DMS53 (cell line): ENCODE measurements around the gene TPBG.

ENCODE experiments used
- DNase-seq: peaks from one replicate; lab custom pipeline; 2025; lab: John Stamatoyannopoulos, UW

TPBG gene, protein sequence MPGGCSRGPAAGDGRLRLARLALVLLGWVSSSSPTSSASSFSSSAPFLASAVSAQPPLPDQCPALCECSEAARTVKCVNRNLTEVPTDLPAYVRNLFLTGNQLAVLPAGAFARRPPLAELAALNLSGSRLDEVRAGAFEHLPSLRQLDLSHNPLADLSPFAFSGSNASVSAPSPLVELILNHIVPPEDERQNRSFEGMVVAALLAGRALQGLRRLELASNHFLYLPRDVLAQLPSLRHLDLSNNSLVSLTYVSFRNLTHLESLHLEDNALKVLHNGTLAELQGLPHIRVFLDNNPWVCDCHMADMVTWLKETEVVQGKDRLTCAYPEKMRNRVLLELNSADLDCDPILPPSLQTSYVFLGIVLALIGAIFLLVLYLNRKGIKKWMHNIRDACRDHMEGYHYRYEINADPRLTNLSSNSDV

DNA sequence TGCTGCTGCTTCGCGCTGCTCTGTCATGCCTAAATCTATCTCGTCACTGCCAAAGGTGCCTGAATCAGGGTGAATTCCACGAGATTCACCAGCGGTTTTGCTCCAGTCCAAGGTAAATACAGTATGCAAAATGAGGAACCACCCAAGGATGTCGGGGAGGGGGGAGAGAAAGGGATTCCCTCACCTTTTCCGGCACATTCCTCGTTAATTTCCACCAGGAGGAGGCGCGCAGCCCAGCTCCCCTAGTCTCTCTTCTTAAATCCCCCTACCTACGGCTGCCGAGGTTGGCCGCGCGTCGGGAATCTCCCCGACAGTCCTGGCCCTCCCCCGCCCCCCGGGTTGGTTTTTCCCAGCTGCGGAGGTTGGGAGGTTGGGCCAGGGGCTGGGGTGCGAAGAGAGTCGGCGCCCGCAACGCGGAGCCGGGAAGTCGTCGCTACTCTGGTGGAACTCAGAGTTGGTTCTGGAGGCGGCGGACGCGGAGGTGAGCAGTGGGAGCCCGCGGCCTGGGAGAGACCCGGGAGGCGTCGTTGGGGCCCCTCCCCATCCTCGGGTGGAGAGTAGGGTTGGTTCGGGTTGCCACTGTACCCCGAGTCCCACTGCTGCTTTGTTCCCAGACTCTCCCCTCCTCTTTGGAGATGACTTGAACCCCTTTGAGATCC, at the start of gene TPBG:
Gene TPBG (plus strand): TSS at position 390 of the 659 bp plus-strand sequence. CDS start 1,145 bp downstream, outside the sequence.
- DNase-seq, result peak; percentile 80

DNA sequence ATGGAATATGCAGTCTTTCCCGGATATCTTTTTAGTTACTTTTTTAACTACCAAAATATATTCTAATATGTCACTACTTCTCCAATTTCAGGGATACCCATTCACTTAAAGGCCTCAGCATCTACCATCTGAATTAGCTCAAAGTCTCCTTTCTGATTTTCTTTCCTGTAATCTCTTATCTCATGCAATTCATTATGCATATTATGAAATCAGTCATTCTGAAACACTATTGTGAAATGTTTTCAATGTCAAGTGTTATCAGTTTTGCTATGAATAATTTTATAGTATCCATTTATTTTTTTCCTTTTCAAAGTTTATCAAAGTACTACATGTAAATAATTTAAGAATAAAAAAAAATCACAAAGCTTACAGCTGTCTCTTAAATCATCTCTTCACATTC, 41.2 kb upstream of the TPBG start:
- DNase-seq, result no peak

DNA sequence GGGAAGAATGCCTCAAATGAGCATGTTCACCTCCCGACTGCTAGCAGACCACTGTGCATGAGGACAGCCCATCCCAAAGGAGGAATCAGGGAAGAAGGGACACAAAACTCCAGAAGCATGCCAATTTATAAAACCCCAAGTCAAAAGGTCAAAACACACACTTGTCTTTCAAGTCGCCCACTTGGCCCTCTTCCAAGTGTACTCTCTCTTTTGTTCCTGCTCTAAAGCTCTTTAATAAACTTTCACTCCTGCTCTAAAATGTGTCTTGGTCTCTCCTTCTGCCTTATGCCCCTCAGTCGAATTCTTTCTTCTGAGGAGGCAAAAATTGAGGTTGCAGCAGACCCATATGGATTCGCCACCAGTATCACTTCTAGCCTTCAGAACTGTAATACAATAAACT, 33.9 kb upstream of the TPBG start:
- DNase-seq, result no peak

DNA sequence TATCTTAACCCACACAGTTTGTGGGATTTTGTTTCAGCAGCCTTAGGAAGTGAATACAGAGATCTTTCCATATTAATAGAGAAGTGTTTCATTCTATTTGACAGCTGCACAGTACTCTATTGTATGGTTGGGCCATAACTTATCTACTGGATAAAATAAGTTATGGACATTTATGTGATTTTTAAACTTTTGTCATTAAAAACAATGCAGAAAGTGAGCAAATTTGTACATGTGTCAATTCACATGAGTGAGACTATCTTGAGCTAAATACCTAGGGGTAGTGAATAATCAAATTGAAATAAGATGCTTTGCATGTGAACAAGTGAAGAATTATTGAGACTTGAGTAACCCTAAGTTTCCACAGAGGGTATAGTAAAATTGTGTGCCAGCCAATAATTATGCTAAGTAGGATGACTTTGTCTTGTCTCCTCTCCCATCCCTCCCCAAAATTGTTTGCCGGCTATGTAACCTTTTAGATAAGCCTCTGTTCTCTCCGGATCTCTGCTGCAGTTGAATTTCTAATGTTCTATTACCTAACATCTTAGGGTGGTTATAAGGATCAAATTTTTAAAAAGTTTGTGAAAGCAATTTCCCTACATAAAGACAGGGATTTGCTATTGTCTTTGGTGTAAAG, 33.3 kb upstream of the TPBG start:
- no peak for DNase-seq

DNA sequence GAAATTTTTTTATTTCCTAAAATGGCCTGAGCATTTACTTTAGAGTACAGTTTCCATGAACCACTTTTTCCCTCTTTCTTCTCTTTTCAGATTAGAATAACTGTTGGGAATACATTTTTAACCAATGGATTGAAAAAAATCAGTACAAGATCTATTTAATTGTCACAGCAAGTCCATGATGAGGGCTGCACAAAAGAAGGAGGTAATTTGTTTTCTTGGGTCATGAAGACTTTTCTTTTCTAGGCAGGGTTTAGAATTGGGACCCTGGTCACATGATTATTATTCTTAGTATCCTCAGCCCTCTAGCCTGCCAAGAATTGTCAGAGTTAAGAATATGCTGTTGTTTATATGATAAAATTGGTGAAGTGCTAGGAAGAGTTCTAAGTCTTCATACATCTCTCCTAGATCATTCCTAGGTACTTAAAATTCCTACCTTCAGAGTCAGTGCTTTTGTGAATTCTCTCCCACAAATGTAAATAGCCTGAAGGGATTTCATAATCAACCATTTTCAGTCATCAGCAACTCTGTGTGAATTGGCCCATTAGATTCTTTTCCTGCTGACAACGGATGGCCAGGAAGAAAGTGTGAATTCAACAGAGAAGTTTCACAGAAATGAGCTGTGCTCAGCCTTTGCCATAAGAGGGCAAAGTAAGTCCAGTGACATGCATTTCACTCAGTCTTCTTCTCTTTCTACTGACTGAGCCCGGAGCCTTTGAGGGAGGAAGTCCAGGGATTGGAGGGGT, 32.4 kb upstream of the TPBG start:
- peak; percentile 23 for DNase-seq

DNA sequence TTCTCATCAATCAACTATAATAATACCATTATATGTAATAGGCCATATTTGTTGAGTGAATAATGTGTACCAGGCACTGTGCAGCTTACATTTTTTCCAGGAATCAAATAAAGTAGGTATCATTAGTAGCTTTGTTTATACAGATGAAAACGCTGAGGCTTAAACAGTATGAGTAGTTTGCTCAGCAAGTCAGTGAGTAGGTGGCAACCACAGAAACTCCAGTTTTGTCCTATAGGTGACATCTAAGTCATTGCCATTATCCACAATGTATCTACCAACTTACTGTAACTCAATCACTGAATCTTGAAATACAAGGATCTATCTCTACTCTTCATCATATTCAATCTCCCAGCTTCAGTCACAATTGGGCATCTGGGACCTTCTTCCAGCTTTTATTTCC, 29.8 kb upstream of the TPBG start:
- DNase-seq, result no peak

DNA sequence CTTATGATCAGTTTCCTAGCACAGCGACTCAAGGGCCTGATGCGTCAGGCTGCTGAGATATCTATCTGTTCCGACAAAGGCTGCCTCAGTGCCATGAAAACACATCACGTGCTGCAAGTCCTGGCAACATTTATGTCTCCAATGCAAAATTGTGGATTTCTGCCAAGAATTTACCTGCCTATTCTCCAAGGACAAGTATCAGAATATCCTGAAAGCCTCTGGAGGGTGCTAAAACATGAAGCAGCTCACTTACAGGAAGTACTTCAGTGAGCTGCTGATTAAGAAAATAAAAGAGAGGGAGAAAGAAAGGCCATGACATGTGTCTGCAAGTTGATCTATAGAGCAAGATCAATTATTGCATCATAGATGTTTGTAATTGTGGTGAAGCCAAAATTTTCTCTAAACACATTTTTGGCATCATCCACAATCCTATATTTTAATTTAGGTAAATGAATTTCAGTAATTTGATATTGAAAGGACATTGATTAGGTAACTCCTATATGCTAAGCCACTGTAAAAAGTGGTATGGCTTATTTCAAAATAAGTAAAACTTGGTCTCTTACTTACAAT, 25.8 kb upstream of the TPBG start:
- peak; percentile 43 for DNase-seq

DNA sequence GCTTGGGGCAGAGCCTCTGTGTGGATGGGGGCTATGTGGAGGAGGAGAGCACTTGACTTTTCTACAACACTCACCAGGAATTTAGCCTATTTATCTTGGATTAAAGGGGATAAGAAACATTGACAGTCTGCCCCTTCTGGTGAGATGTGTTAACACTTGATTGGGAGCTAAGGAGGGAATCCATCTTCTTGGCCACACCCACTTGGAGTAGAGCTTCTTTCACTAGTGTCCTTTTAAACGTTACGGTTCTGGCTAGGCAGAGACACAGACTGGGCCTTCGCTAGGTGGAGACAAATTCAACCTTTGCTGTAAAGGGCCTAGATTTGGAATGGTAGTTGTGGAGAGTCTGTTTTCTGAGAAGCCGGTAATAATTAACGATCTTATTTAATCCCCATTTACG, 15.5 kb upstream of the TPBG start:
- no peak for DNase-seq

DNA sequence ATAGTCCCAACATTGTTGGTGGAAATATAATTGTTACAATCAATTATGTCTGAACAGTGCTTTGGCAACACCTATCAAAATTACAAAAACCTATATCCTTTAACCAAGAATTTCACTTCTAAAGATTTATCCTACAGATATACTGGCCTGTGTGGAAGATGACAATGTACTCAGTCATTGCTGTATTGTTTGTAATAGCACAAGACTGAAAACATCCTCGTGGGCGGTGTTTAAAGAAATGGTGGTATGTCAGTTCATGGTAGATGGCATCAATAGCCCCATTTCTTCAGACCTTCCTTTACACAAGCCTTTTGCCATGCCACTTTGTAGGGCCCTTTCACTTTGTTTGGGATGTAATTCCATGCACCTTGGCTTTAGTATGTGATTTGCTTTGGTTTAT, 9.8 kb upstream of the TPBG start:
- DNase-seq, result no peak

- no peak for DNase-seq
Measured at GRCh38 chr6:82360552-82360951, 3.1 kb upstream of the TPBG start.

DNA sequence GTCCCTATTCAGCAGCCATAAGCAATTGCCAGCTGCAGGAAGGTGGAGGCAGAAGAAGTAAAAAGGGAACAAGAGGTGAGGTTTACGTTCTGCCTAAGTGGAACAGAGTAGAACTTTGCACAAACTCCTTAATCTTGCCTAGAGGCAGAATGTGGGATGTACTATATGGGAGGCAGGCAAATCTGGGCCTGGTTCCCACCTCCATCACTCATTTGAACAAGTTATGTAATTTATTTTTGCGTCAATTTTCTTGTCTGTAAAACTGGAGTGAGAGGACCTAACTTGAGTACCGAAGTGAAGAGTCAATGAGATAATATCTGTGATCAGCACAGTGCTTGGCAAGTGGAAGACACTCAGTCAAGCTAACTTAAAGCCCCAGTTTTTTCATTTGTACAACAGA, 2.0 kb upstream of the TPBG start:
- DNase-seq, result no peak

- no peak for DNase-seq
Measured at GRCh38 chr6:82362144-82362543, 1.5 kb upstream of the TPBG start.

DNA sequence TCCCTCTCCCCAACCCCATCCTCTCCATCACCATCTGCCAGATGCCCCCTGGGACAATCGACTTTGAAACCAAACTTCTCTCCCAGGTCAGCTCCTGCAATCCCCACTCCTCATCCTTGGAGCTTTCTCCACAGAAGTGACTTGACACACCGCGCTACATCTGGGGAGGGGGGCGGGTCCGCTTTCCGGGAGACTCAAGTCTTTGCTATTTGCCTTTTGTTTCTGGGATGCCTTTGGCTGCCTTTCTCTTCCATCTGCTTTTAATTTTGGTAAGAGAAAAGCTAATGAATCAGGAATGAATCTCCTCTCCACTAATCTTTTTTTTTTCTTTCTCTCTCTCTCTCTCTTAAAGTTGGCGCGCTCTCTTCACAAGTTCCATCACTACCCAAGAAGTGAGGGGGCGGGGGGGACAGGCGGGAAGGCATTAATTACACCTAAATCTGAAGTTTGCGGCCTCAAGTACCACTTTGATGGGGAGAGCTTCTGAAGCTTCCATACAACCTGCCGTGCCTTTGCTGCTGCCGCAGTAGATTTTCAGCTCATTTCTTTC, 664 bp upstream of the TPBG start:
- DNase-seq, result no peak

- peak; percentile 79 for DNase-seq
Measured at GRCh38 chr6:82364087-82365015, 734 bp downstream of the TPBG start.

GRCh38 chr6:82365016-82365795, 1.6 kb downstream of the TPBG start:
- peak; percentile 73 for DNase-seq

GRCh38 chr6:82367704-82368103, 4.1 kb downstream of the TPBG start:
- DNase-seq, result no peak

DNA sequence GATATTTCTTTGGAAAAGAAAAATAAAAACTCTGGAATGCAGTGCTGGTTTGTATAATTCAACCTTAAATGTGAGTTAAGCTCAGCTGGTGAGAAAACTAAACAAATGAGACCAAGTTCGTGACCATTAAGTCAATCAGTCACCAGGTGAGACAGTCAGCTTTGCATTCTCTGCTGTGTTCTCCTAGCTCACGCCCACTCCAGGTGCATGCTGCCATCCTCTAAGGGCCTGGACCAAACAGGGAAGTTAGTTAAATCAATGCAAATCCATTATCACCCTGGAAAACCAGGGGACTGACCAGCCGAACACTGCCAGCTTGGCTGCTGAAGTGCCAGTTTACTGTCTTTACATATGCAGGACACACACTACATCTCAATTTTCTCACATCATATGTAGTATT, 7.2 kb downstream of the TPBG start:
- peak; percentile 44 for DNase-seq

- no peak for DNase-seq
Measured at GRCh38 chr6:82371799-82372546, 8.4 kb downstream of the TPBG start.

GRCh38 chr6:82372656-82373055, 9.0 kb downstream of the TPBG start:
- DNase-seq, result no peak
